IPS DF 4.7 (cell line): Measurements from ENCODE around the gene LDLRAD2.

Experiments used
- DNase-seq: peaks from one replicate; pipeline ENCODE4 v3.0.0-alpha.2; 2013; ENCODE audit warnings: low spot score; ENCODE audit errors: extremely low read depth

Gene LDLRAD2

DNA sequence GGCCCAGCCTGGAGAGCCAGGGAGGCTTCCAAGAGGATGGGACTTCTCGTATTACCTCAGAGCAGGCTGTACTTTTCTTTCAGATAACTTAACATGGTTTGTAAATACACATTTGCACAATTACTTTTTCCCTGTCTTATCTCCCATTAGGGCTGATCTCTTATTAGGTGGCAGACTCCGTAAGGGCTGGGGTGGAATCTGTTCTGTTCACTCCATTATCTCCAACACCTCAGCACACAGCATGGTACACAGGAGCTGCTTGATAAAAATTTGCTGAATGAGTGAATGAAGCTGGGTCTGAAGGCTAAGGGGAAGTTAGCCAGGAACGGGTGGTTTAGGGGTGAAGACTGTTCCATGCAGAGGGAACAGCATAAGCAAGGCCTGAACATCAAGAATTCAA lies 48.9 kb downstream of the LDLRAD2 start:
- no peak for DNase-seq

DNA sequence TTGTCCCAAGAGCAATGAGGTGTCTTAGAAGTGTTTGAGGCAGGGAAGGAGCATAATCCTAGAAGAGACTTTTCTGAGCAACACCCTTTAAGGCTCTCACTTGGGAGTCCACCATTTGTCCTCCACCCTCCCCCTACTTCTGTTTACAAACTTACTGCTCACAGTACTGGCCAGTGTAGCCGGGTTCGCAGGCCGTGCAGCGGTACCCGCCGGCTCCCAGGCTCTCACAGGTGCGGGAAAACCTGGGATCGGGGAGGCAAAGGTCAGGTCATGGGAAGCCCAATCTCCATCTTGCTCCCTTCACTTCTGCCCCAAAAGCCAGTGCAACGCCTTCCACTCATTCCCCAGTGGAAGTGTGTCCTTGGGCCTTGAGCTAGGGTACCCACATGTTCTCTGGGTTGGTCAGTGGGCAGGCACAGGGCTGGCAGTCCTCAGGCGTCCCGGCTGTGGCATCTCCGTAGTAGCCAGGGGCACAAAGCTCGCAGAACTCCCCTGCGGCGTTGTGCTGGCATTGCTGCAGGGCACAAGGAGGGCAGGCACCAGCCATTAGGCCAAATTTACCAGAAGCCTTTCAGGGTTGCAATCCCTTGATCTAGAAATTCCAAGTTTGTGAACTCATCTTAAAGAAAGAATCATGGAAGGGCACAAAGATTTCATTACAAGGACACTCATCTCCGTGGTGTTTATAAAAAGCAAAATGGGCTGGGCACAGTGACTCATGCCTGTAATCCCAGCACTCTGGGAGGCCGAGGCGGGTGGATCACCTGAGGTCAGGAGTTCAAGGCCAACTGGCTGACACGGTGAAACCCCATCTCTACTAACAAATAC lies 49.8 kb downstream of the LDLRAD2 start:
- no peak for DNase-seq

DNA sequence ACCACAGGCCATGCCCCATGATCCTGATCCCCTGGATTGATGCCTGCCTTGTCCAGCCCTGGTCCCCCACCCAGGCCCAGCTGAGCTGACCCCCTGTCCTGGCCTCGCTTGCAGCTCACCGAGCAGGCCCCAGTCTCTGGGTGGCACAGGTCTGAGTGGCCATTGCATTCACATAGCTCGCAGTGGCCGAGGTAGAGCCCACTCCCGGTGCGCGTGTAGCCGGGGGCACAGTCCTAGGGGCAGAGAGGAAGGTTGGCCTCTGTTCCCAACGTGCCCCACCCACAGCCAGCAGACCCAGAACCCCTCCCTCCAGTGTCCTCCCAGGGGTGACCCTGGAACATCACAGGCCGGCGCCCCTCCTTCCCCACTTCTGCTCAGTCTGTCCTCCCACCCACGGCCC lies 51.9 kb downstream of the LDLRAD2 start:
- no peak for DNase-seq

DNA sequence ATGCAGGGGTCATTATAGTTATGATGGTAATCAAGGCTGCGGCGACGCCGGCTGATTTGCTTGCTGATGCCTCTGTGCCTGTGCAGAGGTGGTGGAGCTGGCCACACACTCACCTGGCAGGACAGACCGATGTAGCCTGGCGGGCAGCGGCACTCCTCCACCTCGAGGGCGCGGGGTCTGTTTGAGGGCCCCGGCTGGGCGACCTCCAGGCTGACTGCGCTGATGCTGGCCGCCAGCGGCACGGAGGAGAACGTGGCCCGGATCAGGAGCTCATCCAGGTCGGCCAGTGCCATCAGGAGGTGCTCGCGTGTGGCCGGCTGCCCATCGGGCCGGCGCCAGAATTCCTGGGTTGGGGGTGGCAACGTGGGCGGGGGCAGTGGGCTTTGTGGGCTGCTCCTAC lies 52.7 kb downstream of the LDLRAD2 start:
- no peak for DNase-seq

DNA sequence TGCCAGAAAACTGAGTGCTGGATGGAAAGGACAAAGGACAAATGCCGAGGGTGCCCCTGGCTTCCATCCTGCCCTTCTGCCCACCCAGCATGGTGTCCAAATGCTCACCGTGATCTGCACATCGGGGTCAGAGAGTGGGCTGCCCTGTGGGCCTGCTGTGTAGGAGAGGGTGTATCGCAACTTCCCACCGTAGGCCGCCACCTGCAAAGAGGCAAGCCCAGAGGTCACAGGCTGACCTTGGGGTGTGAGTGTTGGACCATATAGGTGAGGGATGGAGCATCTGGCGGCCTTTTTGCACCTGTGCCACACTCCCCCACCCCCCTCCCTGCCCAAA lies 53.5 kb downstream of the LDLRAD2 start:
- DNase-seq: no peak

DNA sequence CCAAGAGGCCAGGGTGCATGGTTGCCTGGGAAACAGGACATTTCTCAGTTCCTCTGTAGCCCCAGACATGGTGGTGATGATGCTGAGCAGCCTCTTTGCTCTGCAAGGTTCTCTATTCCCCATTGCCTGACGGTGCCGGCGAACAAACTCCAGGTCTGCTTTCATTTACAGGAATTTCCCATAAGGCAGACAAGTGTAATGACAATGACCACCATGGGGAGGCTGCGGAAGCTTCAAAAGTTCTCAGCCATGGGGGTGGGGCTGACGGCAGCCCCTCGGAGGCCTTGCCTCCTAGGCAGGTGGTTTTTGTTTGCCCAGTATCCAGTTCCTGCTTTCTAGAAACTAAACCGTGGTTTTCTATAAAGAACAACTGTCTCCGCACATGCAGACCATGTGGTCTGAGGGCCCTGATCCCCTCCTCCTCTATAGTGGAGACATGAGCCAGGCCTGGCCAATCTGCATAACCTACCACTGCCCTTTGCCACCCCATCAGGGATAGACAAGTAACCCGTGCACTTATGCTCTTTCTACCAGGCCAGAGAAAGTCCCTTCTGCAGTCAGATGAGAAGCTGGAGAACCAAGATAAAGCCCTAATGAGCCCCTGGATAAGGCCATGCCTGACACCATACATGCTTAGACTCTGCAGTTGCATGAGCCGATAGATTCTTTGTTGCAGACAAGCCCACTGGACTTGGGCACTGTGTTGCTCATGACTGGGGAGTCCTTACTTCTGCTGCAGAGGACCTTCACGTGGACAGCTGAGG lies 54.1 kb downstream of the LDLRAD2 start:
- no peak for DNase-seq

DNA sequence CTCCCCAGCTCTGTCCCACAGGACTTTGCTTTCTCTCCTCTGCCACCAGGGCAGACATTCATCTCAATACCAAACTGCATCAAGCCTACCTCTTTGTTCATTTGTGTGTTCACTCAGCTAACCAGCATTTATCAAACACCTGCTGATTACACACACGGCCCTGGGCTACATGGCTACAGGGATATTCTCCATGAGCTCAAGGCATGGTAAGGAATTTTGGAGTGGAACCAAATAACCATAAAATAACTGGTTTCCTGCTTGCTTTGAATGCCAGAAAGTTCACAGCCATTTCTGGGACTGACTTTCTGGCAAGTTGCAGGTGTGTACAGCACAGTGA lies 54.6 kb downstream of the LDLRAD2 start:
- DNase-seq: no peak

DNA sequence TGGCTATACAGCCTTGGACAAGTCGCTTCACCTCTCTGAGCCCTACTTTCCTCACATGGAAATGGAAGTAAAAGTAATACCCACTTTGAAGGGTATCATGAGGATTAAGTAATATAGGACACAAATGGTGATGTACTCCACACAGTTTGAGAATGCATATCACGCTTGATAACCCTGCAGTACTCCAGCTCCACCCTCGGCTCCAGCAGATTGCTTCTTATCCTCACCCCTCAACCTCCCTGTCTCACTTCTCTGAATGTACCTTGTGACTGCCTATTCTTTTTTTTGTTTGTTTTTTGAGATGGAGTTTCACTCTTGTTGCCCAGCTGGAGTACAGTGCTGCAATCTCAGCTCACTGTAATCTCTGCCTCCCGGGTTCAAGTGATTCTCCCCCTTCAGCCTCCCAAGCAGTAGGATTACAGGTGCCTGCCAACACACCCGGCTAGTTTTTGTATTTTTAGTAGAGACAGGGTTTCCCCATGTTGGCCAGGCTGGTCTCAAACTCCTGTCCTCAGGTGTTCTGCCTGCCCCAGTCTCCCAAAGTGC lies 55.5 kb downstream of the LDLRAD2 start:
- no peak for DNase-seq

DNA sequence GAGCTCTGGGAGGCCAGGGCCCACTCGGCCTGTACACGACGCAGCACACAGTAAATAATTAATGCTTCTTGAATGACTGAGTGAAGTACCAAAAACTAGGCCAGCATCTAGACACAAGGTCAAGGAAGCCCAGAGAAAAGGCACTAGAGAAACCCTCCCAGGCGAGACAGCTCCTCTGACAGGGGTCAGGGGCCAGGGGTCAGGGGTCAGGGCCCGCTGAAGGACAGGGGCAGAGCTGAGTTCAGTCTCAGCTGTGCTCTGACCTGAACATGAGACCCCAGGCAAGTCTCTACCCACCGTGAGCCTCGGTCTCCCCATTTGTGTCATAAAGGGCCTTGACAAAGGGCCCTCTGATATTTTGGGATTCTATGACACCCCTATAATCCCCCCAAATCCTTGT lies 56.4 kb downstream of the LDLRAD2 start:
- no peak for DNase-seq

DNA sequence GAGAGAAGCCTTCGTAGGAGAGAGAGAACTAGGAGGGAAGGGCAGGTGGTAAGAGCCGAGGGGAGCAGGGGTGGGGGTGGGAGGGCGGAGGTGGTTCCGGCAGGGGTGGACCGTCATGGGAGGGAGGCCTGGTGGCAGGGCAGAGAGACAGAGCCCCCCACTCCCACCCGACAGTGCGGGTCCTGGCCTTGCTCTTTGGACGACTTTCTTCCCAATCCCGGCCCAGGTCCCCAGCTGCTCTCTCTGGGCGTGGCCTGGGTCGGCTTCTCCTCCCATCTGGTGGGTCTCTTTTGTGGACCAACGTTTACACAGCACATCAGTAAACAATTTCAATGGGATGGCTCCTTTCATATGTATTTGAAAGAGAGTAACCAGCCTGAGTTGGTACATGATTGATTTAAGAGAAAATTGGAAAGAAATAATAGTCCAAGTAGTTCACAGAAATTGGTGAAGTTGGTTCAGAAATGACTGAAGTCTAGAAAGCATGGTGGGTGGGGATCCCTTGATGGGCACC lies 56.9 kb downstream of the LDLRAD2 start:
- DNase-seq: no peak

DNA sequence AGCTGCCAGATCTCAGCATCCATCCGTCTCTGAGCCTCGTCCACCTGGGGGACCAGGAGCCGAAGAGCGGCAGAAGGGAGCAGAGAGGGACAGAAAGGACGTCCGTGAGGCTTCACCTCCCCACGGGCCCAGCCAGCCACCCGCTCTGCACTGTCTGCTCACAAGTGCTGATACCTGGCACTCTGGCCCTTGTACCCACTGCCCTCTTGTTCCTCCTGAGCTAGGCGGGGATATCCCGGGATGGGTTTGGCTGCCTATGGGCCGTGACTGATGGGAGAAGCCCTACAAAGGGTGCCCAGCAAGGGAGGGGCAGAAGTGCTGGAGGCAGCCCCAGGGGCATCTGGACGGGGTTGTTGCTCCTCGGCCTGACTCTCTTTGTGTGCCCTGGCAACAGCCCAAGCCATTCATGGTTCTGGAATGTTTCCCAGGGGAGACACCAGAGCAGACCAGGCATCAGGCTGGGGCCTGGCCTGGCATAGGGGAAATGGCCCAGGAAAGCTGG lies 57.6 kb downstream of the LDLRAD2 start:
- DNase-seq: no peak

DNA sequence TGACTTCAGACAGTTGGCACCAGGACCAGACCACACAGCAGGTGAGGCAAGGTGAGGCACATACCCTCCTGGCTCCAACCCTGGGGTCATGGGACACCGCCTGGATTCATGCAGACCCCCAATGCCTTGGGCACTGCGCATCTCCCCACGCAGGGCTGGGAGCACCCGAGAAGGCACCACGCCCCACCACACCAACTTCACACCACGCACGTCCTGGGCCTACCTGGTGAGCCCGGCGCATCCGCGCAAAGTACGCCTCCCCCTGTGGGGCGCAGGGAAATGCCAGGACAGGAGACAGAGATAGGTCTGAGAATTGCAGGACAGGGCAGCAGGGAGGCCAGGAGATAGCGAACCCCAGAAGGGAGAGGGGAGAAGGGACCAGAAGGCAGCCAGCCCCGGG lies 58.5 kb downstream of the LDLRAD2 start:
- no peak for DNase-seq

DNA sequence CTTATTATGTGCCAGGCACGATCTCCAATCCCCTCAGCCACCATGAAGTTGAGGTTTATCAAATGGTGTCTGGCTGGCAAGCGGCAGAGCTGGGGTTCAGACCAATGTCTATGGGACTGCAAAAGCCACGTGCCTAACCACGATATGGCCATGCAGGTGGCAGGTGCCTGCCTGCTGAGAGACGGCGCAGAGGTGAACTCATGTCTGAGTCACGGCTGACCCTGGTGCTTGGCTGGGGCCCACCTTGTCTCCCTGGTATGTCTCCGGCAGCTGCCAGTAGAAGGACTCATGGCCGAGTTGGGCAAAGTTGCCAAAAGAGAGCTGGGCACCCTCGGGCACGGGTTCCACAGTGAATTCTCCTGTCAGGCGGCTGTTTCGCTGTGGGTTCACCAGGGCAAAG lies 59.9 kb downstream of the LDLRAD2 start:
- no peak for DNase-seq

DNA sequence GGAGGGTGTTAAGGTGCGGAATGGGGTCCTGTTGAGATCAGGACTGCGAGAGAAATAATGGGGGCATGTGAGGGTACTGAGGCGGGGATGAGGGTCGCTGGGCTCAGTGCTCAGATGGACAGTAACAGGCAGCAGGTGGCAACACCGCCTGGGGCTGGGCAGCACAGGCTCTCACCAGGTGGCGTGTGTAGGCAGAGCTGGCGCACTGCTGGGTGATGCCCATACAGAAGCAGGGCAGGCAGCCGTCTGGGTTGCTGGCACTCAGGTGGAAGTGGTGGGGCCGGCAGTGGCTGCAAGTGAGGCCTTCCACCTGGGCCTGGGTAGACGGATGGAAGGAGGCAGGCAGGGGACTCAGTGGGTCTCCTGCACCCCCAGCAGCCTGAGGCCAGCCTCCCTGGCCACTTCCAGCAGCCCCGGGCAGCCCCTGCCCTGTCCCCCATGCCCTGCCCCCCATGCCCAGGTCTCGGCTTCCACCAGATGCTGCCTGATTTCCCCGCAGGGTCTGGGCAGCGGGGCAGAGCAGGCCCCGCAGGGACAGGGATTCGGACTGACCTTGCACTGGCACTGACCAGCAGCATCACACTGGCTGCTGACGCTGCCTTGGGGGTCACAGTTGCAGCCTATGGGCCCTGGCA lies 60.5 kb downstream of the LDLRAD2 start:
- DNase-seq: no peak

DNA sequence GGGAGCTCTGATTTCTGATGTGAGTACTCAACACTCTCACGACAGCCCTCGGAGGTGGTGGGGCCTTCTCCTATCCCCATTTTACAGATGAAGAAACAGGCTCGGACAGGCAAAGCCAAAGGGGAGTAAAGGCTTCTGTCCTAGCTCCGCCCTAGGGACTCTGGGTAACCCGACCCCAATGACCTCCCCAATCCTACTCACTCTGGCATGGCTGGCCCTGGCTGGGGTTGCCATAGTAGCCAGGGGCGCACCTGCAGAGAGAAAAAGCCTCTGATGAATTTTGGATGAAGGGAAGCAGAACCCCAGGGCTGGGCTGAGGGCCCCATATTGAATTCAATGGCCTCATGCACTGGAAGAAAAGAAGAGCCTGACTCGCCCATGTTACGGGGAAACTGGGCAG lies 61.1 kb downstream of the LDLRAD2 start:
- DNase-seq: no peak

DNA sequence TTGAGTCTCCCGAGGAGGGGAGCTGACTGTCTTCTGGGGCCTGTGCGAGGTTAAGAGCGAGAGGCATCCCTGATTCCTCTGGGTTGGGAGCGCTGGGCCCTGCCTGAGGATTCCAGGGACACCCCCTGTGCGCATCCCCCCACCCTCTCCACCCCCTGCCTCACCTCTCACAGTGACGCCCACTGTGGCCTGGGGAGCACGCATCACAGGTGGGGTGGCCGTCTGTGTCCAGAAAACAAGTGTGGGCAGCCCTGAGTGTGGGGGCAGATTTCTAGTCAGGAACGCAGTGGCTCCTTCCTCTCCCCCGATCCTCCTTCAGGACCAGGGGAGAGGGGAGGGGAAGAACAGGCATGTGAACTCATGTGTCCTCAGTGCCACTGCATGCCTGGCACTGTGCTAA lies 61.7 kb downstream of the LDLRAD2 start:
- DNase-seq: no peak

DNA sequence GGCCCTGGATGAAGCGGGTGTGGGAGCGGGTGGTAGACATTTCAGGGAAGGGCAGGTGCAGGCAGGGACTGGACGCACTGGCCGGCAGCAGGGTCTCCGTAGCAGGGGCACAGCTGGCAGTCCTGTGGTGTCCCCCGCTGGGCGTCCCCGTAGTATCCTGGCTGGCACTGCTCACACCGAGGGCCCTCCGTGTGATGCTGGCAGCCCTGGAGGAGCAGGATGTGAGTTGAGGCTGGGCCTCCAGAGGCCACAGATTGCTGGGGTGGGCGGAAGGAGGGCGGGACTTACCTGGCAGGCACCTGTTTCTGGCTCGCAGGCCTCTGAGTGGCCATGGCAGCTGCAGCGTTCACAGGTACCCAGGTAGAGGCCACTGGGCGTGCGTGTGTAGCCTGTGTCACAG lies 62.3 kb downstream of the LDLRAD2 start:
- no peak for DNase-seq
